ENCODE results near the gene WDPCP. TPM values are rescaled to one million over a fixed set of nuclear protein-coding genes. Genes with fewer than 3 reads are reported as not detected.

WDPCP gene
- total RNA-seq, 1 donor from 2014 or later, result 5.2 TPM

- H3K27ac ChIP-seq, result no peak overlapping the region
- no peak for DNase-seq (ENCODE audit: low spot score in 2 of 2)
- TF ChIP-seq, protein P1, sequence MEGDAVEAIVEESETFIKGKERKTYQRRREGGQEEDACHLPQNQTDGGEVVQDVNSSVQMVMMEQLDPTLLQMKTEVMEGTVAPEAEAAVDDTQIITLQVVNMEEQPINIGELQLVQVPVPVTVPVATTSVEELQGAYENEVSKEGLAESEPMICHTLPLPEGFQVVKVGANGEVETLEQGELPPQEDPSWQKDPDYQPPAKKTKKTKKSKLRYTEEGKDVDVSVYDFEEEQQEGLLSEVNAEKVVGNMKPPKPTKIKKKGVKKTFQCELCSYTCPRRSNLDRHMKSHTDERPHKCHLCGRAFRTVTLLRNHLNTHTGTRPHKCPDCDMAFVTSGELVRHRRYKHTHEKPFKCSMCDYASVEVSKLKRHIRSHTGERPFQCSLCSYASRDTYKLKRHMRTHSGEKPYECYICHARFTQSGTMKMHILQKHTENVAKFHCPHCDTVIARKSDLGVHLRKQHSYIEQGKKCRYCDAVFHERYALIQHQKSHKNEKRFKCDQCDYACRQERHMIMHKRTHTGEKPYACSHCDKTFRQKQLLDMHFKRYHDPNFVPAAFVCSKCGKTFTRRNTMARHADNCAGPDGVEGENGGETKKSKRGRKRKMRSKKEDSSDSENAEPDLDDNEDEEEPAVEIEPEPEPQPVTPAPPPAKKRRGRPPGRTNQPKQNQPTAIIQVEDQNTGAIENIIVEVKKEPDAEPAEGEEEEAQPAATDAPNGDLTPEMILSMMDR (IDR thresholded peaks at IDR 0.05), result no peak
- peaks cover 13 to 57% of the 10 kb centered on the region in 2 donors for H3K9me3 ChIP-seq
- H3K36me3 ChIP-seq, result no peaks in the 10 kb centered on the region
- H3K4me3 ChIP-seq, result no peak overlapping the region
- intact Hi-C loops (cut with DNase I), result no loop called here
- no peaks in the 10 kb centered on the region for H3K4me1 ChIP-seq
- H3K27me3 ChIP-seq, result no peaks in the 10 kb centered on the region
Observed at GRCh38 chr2:63522950-63523349, 65.3 kb downstream of the WDPCP start.

GRCh38 chr2:63520793-63521192 lies 67.5 kb downstream of the WDPCP start:
- peaks cover 13 to 54% of the 10 kb centered on the region in 2 donors for H3K9me3 ChIP-seq
- H3K27me3 ChIP-seq, result no peaks in the 10 kb centered on the region
- no peak for DNase-seq (ENCODE audit: low spot score in 2 of 2)
- no peak overlapping the region for H3K4me3 ChIP-seq
- H3K4me1 ChIP-seq, result no peaks in the 10 kb centered on the region
- no peaks in the 10 kb centered on the region for H3K36me3 ChIP-seq
- intact Hi-C loops (cut with DNase I), result no loop called here
- no peak overlapping the region for H3K27ac ChIP-seq
- TF ChIP-seq, protein P1 (IDR thresholded peaks at IDR 0.05), result no peak

DNA sequence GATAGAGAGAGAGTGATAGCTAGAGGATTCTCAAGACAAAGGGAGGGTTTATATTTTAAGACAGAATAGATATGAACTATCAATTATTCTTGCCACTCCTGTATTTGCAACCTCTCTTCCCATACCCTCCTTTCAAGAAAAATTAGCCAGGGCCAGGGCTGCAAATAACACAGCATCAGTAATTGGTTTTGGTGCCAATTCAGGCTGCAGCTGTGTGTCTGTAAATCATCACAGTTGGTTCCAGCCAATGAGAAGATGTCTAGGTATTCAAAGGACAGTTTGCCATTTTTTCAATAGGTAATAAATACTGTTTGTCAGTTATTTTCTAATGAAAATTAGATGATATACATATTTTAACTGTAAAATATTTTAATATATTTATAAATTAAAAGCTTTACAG lies 73.5 kb downstream of the WDPCP start:
- intact Hi-C loops (cut with DNase I), result no loop called here
- Histone ChIP-seq H3K4me1 (no peaks in the 10 kb centered on the region), H3K9me3 (peaks cover 0 to 35% of the 10 kb centered on the region in 2 donors), H3K4me3 (no peak overlapping the region), H3K36me3 (no peaks in the 10 kb centered on the region), H3K27me3 (no peaks in the 10 kb centered on the region), H3K27ac (no peak overlapping the region)
- TF ChIP-seq, protein P1 (IDR thresholded peaks at IDR 0.05), result no peak
- DNase-seq (ENCODE audit: low spot score in 2 of 2), result no peak

GRCh38 chr2:63514237-63514716 lies 74.0 kb downstream of the WDPCP start:
- TF ChIP-seq, protein P1 (IDR thresholded peaks at IDR 0.05), result no peak
- no peak for DNase-seq (ENCODE audit: low spot score in 2 of 2)
- H3K27me3 ChIP-seq, result no peaks in the 10 kb centered on the region
- intact Hi-C loops (cut with DNase I), result no loop called here
- H3K4me3 ChIP-seq, result no peak overlapping the region
- no peak overlapping the region for H3K27ac ChIP-seq
- no peaks in the 10 kb centered on the region for H3K36me3 ChIP-seq
- H3K4me1 ChIP-seq, result no peaks in the 10 kb centered on the region
- H3K9me3 ChIP-seq, result peaks cover 0 to 34% of the 10 kb centered on the region in 2 donors

DNA sequence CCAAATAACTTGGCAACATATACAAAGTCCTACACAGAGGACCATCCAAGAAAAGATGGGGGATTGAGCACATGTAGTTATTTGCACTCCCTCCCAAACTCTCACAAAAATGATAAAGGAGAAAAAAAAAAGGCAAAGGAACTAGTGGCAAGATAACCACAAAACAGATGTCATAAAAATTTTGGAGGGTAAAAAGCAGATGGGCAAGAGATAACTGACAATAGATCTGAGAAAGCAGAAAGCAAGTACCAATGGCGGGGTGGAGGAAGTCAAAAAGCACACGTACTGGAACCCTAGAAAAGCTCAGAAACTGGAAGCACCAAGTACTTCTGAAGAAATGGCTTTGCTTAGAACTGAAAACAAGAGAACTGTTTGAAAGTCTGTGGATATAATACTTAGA lies 82.0 kb downstream of the WDPCP start:
- no peaks in the 10 kb centered on the region for H3K27me3 ChIP-seq
- intact Hi-C loops (cut with DNase I), result no loop called here
- peaks cover 0 to 23% of the 10 kb centered on the region in 2 donors for H3K9me3 ChIP-seq
- H3K4me3 ChIP-seq, result no peak overlapping the region
- no peaks in the 10 kb centered on the region for H3K4me1 ChIP-seq
- TF ChIP-seq, protein P1 (IDR thresholded peaks at IDR 0.05), result no peak
- no peak for DNase-seq (ENCODE audit: low spot score in 2 of 2)
- H3K36me3 ChIP-seq, result no peaks in the 10 kb centered on the region
- H3K27ac ChIP-seq, result no peak overlapping the region

- no peaks in the 10 kb centered on the region for H3K36me3 ChIP-seq
- H3K4me1 ChIP-seq, result no peaks in the 10 kb centered on the region
- H3K27me3 ChIP-seq, result no peaks in the 10 kb centered on the region
- no peak for DNase-seq (ENCODE audit: low spot score in 2 of 2)
- TF ChIP-seq, protein P1 (IDR thresholded peaks at IDR 0.05), result no peak
- no peak overlapping the region for H3K27ac ChIP-seq
- intact Hi-C loops (cut with DNase I), result no loop called here
- peaks cover 0 to 8% of the 10 kb centered on the region in 2 donors for H3K9me3 ChIP-seq
- no peak overlapping the region for H3K4me3 ChIP-seq
Observed at GRCh38 chr2:63503818-63504217, 84.5 kb downstream of the WDPCP start.
